HG03045 (cell line): ENCODE results near the gene CD6.

Experiments
- ATAC-seq: cut with Tn5 transposase; IDR thresholded peaks from one replicate; pipeline ENCODE4 v1.9.1; 2021; ENCODE audit warnings: mild to moderate bottlenecking, moderate library complexity; ENCODE audit not compliant: unreplicated experiment

CD6 gene, protein sequence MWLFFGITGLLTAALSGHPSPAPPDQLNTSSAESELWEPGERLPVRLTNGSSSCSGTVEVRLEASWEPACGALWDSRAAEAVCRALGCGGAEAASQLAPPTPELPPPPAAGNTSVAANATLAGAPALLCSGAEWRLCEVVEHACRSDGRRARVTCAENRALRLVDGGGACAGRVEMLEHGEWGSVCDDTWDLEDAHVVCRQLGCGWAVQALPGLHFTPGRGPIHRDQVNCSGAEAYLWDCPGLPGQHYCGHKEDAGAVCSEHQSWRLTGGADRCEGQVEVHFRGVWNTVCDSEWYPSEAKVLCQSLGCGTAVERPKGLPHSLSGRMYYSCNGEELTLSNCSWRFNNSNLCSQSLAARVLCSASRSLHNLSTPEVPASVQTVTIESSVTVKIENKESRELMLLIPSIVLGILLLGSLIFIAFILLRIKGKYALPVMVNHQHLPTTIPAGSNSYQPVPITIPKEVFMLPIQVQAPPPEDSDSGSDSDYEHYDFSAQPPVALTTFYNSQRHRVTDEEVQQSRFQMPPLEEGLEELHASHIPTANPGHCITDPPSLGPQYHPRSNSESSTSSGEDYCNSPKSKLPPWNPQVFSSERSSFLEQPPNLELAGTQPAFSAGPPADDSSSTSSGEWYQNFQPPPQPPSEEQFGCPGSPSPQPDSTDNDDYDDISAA

GRCh38 chr11:60971520-60971919 is at the start of gene CD6:
CD6 (plus strand) TSS chr11:60971680; CDS start chr11:60971866, 186 bp downstream.
- no peak for ATAC-seq

DNA sequence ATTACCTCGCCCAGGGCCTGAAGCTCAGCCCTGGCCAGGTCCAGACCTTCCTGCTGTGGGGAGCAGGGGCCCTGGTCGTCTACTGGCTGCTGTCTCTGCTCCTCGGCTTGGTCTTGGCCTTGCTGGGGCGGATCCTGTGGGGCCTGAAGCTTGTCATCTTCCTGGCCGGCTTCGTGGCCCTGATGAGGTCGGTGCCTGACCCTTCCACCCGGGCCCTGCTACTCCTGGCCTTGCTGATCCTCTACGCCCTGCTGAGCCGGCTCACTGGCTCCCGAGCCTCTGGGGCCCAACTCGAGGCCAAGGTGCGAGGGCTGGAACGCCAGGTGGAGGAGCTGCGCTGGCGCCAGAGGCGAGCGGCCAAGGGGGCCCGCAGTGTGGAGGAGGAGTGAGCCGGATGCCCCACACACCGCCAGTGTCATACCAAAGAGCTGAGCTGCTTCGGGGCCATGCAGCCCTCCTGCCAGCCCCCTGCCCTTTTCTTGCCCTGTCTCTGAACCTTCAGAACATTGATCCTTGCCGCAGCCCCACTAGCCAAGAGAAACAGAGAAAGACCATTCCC is 49.6 kb upstream of the CD6 start:
- no peak for ATAC-seq

DNA sequence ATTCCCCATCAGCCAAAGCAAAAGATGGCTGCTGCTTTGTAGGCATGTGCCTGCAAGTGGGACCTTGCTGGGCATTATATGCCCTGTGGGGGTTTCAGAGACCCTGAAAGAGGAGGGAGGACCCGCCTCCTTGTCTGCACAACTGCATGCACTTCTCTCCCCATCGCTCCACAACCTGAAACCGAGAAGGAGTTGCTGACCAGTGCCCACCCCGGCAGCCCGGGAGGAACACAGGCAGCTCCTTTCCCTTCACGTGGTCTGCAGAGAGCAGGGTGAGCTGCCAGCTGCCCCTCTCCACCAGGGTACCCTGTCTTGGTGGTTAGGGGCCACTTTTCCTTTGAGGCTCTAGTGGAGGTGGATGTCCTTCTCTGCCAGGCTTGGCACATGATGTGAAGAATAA is 48.6 kb upstream of the CD6 start:
- ATAC-seq, result no peak

DNA sequence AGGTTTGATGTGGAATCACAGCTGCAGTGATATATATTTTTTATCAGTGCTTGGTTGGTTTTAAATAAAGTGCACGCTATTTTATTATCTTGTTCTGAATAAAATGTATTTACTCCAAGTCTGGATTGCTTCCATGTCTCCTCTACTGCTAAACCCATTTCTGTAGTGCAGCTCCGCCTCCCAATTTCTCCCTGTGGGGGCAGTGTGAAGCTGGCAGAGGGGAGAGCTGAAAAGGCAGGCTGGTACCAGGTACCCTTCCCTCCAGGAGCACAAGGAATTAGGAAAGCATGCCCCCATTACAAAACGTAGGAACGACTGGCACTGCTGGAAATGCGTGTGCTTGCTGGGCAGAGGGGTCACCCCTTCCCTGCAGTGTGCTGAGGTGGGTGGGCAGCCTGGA is 48.2 kb upstream of the CD6 start:
- ATAC-seq, result no peak

DNA sequence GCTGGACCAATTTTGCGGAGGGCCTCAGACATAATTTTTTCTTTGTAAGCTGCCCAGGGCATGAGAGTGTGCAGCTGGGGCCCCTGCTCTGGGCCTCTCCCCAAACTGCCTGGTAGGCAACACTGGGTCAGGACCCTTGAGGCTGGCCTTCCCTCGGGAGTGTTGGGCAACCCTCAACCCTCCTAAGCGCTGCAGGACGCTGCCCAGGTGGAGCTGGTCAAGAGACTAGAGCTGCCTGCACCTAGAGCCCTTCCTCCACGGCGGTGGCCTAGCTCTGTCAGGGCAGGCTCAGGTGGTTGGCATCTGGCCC is 47.7 kb upstream of the CD6 start:
- ATAC-seq, result no peak

DNA sequence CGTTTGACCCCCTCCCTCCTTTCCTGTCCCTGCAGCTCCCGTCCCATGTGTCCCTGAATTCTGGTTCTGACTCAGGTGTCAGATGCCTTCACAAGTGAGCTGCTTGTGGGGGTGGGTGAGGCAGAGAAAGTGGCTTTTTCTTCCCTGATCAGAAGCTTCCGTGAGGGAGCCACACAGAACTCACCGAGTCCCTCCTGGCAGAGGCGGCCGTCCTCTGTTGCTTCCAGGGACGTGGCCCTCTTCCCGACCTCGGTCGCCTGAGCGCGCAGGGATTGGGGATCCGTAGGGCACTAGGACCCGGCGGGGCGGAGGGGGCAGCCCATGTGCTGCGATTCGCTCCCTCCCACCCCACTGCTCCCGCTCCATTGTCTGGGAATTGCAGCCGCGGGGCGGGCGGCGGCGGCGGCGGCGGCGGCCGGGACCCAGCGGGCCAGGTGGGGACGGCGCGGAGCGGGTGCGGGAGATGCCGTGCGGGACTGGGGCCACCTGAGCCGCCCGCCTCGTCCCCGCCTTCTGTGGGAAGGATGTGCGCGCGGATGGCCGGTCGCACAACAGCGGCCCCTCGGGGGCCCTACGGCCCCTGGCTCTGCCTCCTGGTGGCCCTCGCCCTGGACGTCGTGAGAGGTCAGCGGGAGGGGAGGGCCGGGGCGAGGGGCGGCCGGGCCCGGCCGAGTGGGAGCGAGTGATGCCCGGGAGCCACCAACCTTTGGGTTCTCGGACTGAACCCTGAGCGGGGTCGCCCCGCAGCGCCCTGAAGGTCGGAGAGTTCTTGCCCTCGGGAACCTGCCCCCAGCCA is 47.2 kb upstream of the CD6 start, which contains the start of gene TMEM132A:
Gene TMEM132A (plus strand): TSS at position 351 of the 796 bp plus-strand sequence. CDS start 174 bp downstream, at position 525.
- peak; percentile 41 for ATAC-seq

- ATAC-seq, result no peak
Measured at GRCh38 chr11:60924906-60925853, 46.3 kb upstream of the CD6 start.

GRCh38 chr11:60925868-60926267 is 45.6 kb upstream of the CD6 start:
- ATAC-seq, result no peak

- ATAC-seq, result no peak
Measured at GRCh38 chr11:60926500-60926899, 45.0 kb upstream of the CD6 start.

DNA sequence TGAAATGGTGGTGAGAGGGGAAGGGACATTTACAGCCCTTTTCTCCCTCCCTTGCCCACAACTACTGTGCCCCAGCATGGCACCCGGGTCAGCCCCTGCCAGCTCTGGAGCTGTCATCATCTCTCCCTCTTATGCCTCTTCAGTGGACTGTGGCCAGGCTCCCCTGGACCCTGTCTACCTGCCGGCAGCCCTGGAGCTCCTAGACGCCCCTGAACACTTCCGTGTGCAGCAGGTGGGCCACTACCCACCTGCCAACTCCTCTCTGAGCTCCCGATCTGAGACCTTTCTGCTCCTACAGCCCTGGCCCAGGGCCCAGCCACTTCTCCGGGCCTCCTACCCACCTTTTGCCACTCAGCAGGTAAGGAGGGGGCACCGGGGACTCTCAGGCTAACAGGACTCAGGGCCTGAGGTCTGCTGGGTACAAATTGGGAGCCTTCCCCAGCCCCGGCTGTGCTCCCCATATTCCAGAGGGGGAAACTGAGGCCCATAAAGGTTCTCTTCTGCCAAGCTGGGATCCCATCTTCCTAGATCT is 44.4 kb upstream of the CD6 start:
- ATAC-seq, result no peak

- ATAC-seq, result no peak
Measured at GRCh38 chr11:60927600-60927999, 43.9 kb upstream of the CD6 start.

DNA sequence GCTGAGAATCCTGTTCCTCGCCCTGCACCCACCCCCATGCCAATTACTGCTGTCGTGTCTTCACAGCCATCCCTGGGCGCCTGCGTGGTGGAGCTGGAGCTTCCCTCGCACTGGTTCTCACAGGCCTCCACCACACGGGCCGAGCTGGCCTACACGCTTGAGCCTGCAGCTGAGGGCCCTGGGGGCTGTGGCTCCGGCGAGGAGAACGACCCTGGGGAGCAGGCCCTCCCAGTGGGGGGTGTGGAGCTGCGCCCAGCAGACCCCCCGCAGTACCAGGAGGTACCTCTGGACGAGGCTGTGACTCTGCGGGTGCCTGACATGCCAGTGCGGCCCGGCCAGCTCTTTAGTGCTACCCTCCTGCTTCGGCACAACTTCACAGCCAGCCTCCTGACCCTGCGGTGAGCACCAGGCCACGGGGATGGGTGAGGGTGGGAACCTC is 42.9 kb upstream of the CD6 start:
- no peak for ATAC-seq

DNA sequence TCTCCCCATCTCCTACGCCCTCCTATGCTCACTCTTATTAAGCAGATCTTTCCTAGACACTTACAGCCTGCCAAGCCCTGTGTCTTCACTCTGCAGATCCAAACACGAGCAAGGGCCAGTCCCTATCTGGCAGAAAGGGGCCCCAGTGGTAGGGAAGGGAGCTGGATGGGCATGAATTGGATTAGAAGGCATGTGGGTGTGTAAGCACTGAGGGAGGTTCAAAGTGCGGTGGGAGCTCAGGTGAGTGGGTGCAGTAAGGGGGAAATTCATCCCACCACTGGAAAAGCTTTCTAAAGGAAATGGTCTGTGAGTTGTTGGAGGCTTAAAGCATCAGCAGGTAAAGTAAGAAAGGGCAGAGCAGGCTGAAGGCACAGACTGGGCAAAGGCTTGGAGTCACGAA is 41.7 kb upstream of the CD6 start:
- no peak for ATAC-seq

GRCh38 chr11:60930394-60930793 is 41.1 kb upstream of the CD6 start:
- no peak for ATAC-seq

DNA sequence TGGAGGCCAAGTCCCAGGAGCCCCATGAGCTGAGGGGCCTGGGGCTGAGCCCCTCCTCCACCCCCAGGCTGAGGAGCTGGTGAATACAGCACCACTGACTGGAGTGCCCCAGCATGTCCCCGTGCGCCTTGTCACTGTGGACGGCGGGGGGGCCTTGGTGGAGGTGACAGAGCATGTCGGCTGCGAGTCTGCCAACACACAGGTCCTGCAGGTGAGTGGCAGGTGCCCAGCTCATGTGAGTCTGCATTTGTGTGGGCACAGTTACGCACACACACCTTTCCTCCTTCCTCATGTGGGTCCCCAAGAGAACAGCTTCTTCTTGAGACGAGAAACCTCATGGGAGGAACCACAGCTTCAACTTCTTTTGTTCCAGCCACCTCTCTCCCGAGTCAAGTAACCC is 39.6 kb upstream of the CD6 start:
- no peak for ATAC-seq

GRCh38 chr11:60932605-60933356 is 38.7 kb upstream of the CD6 start:
- ATAC-seq, result no peak

DNA sequence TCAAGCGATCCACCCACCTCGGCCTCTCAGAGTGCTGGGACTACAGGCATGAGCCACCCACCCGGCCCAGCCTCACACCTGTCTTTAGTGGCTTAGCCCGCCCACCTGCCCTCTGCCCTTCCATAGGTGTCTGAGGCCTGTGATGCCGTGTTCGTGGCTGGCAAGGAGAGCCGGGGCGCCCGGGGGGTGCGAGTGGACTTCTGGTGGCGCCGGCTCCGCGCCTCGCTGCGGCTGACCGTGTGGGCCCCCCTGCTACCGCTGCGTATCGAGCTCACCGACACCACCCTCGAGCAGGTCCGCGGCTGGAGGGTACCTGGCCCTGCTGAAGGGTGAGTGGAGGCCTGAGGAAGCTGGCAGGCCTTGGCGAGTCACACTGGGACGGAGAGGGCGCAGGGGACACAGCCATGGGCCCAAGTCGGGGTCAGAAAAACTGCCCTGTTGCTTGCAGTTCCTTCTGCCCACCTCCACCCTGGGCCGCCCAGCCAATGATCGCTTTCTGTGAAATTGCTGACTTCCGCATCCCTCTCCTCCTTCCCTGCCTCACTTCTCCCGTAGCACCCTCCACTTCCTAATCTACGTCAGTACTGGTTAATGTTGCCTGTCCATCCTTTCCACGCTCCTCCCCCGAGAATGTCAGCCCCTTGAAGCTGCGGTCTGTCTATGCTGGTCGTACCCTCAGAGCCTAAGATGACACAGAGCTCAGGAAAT is 37.9 kb upstream of the CD6 start:
- ATAC-seq, result no peak

- no peak for ATAC-seq
Measured at GRCh38 chr11:60934124-60934789, 37.2 kb upstream of the CD6 start.
